DMS114 treated with DMSO at 0.1 percent for 48 hours (cell line): Measurements from ENCODE around the gene ANLN.
"Not testable (repeated sequence)": the region's sequence is repeated elsewhere in the genome, so short reads cannot be mapped to it uniquely, and the experiment has no call there.

Experiments
- DNase-seq: peaks from one replicate; lab custom pipeline; 2025; ENCODE audit not compliant: unreplicated experiment; lab: John Stamatoyannopoulos, UW

The ANLN gene

GRCh38 chr7:36466001-36466400 lies 76.3 kb downstream of the ANLN start:
- not testable (repeated sequence) for DNase-seq

DNA sequence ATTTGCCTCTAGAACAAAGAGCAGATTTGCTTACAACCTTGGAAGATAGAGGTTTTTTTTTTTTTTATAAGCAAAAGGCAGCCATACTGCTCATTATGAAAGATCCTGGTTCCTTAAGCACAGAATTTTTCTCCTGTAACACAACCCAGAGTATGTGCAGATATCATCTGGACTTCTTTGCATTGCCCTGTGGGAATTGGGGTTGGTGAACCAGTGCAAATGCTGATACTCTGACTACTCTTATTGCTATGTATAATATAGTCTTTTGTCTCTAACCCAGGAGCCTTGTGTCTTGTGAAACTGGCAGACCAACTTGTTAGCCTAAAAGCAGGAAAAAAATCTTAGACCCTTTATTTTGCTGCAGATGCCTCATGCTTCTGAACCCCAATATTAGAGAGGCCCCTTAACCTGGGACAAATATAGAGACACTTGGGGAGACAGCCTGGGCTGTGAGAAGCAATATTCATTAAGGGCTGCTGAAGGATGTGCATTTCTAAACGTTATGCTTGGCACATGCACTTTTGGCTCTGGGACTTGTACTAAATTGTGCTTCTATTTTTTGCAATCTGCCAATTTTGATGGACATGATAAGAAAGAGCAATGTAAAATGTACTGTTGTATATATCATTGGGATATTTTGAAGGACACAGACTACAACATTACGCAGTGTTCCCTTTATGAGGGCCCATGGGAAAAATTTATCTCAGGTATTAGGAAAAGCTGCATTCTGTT lies 78.9 kb downstream of the ANLN start:
- no peak for DNase-seq

DNA sequence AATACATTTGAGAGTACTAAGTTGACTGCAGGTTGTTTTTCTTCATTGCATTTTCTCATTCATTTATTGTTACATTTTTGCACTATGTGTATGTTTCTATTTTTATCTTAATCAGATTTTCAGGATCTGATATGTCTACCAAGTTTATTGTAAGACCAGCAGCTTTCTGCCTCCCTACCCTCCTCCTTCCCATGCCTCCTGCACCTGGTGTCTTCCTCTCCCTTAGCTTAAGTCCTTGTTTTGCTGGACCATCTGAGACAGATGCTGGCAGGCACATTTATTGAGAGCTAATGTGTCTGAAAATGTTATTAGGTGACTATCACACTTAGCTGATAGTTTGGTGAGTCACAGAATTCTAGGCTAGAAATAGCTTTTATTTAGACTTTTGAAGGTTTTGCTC lies 79.6 kb downstream of the ANLN start:
- DNase-seq, result no peak

DNA sequence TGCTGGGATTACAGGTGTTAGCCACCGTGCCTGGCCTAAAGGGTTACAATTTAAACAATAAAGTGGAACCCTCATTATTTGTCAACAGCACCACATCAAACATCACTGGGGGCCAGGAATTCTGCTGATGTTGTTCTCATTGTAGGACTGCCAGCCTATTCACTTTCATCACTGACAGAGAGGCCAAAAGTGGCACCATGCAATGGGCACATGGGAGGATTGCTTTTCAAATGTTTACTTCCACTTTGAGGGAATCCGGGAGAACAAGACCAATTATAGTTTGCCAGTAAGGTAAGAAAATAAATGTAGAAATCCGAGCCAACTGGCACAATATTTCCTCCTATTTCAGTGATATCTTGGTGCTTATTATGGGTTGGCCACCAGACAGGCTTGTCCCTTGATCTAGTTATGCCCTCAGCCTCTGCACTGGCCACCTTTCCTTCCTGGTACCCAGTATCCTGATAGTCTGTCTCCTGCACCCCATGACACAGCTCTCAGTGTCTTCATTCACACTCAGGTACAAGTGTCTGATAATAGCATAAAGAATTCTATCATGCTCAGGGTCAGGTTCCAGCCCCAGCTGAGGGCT lies 82.6 kb downstream of the ANLN start:
- DNase-seq, result no peak

DNA sequence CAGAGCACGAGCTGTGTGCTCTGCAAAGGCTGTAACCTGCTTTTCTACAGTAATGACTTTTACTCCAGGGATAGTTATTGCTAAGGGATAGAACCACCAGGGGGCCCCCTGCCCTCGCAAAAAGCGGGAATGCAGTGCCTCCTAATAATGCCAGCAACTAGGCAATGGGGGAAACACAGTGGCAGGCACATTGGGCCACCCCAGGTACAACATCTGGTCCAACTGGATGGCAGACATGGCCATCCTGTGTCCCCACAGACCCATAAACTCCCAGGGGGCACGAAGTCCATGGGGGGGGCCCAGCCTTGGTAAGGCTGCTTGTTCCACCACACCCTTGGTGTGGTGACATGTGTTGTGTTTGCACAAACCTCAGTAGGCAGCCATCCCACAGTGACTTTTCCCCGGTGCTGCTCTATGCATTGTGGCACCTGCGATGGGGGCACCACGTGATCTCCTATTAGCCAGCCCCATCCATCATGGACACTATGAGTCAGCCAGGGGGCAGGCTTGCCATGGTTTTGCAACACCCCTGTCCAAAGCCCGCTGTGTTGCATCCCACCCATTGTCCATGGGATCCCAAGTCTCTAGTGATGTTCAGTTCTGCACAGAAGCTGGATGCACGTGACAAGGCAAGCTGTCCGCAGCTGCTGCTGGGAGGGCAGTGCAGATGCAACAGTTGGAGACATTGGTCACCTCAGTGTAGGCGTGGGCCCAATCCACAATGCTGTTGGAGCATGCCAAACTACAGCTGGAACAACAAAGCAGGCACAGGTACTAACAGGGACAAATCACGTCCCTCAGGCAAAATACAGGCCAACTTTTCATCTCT lies 84.0 kb downstream of the ANLN start:
- DNase-seq, result no peak

GRCh38 chr7:36474283-36475010 lies 84.8 kb downstream of the ANLN start:
- no peak for DNase-seq

DNA sequence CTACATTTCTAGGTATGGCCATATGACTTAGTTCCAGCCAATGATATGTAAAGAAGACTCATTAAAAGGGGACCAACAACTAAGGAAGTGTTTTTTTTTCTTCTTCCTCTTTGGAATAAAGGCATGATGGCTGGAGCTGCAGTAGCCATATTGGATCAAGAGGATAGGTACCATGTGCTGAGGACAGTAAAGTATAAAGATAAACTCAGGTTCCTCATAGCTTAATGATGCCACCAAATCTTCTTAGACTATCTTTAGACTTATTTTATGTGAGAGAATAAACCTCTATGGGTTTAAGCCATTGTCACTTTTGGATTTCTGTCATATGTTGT lies 85.3 kb downstream of the ANLN start:
- no peak for DNase-seq

DNA sequence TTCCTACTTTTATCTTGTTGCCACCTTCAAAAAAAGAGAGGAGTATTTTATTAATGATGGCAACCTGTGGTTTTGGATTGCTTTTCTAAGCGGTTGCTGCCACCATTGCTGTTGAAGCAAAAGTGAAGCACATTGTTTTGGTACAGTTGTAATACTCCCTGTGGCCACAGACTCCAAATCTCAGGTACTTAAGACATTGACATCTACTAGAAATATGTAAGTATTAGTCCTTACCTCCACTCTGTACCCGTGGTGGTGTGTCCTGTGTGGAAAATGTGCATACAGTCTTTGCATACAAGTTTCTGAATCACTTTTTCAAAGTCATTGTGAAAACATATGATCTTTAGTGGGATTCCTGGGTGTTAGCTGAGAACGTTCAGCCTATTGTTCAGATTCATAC lies 85.7 kb downstream of the ANLN start:
- no peak for DNase-seq

GRCh38 chr7:36478745-36479144 lies 89.1 kb downstream of the ANLN start:
- DNase-seq, result no peak

GRCh38 chr7:36483853-36484252 lies 94.2 kb downstream of the ANLN start:
- not testable (repeated sequence) for DNase-seq

- DNase-seq, result no peak
These were observed 94.6 kb downstream of the ANLN start for GRCh38 chr7:36484265-36484664.

- no peak for DNase-seq
These were observed 96.7 kb downstream of the ANLN start for GRCh38 chr7:36486336-36486735.

GRCh38 chr7:36487756-36488336 lies 98.2 kb downstream of the ANLN start:
- peak; percentile 72 for DNase-seq

GRCh38 chr7:36488672-36489071 lies 99.0 kb downstream of the ANLN start:
- not testable (repeated sequence) for DNase-seq

- no peak for DNase-seq
These were observed 100.8 kb downstream of the ANLN start for GRCh38 chr7:36490419-36490830.

GRCh38 chr7:36491317-36491716 lies 101.7 kb downstream of the ANLN start:
- DNase-seq, result no peak

- no peak for DNase-seq
These were observed 106.9 kb downstream of the ANLN start for GRCh38 chr7:36496576-36496975.

DNA sequence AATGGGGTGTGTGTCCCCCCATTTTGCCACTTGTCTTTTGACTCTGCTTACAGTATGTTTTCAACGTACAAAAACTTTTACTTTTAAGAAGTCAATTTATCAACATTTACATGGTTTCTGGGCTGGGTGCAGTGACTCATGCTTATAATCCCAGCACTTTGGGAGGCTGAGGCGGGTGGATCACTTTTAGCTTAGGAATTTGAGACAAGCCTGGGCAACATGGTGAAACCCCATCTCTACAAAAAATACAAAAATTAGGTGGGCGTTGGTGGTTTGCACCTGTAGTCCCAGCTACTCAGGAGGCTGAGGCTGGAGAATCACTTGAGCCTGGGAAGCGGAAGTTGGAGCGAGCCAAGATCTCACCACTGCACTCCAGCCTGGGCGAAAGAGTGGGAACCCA lies 107.5 kb downstream of the ANLN start:
- DNase-seq, result not testable (repeated sequence)

- DNase-seq, result no peak
These were observed 108.1 kb downstream of the ANLN start for GRCh38 chr7:36497775-36498174.
